ENCODE measurements around the gene ANKRD23. TPM values are rescaled to one million over a fixed set of nuclear protein-coding genes. Genes with fewer than 3 reads are reported as not detected.

Gene ANKRD23
- total RNA-seq, 6 experiments from 2014 or later = 0.71 to 1.8 (median 1.3) TPM

- Mint-ChIP-seq H3K27ac (peak overlapping the region; percentile 31), H3K4me3 (peak overlapping the region; percentile 67), H3K27me3 (ENCODE audit: insufficient read depth) (peaks cover 3% of the 10 kb centered on the region), H3K4me1 (ENCODE audit: low read depth) (peaks cover 16% of the 10 kb centered on the region), H3K9me3 (no peaks in the 10 kb centered on the region), H3K36me3 (ENCODE audit: low read depth) (no peaks in the 10 kb centered on the region; the same call in 1 of the 2 replicates)
- no peak for DNase-seq
- TF ChIP-seq CTCF (IDR thresholded peaks at IDR 0.05) = no peak
Observed at GRCh38 chr2:96859099-96859649, 15.4 kb upstream of the ANKRD23 start.

GRCh38 chr2:96857667-96858372, 14.0 kb upstream of the ANKRD23 start, which contains the start of gene ANKRD39:
Gene ANKRD39, minus strand, starts transcription at chr2:96858016. Its CDS starts 29 bp downstream, at chr2:96857987.
- peak within 1 kb of the TSS; percentile 38 for H3K27ac Mint-ChIP-seq
- peak; percentile 81 for TF ChIP-seq CTCF (IDR thresholded peaks at IDR 0.05)

GRCh38 chr2:96856776-96857666, 13.2 kb upstream of the ANKRD23 start:
- Mint-ChIP-seq H3K27ac (peak overlapping the region; percentile 38), H3K4me1 (ENCODE audit: low read depth) (peaks cover 16% of the 10 kb centered on the region), H3K4me3 (peak overlapping the region; percentile 88), H3K9me3 (no peaks in the 10 kb centered on the region), H3K36me3 (ENCODE audit: low read depth) (peaks cover 10% of the 10 kb centered on the region), H3K27me3 (ENCODE audit: insufficient read depth) (peaks cover 3% of the 10 kb centered on the region)
- peak; percentile 27 for DNase-seq
- no peak for TF ChIP-seq CTCF (IDR thresholded peaks at IDR 0.05)

More at GRCh38 chr2:96857667-96858372, 14.0 kb upstream of the ANKRD23 start, which contains the start of gene ANKRD39:
- Mint-ChIP-seq H3K9me3 (no peaks in the 10 kb centered on the region), H3K36me3 (ENCODE audit: low read depth) (peaks cover 6% of the 10 kb centered on the region), H3K27me3 (ENCODE audit: insufficient read depth) (peaks cover 3% of the 10 kb centered on the region), H3K4me1 (ENCODE audit: low read depth) (peaks cover 16% of the 10 kb centered on the region), H3K4me3 (peak within 1 kb of the TSS; percentile 88)
- DNase-seq = peak; percentile 97

GRCh38 chr2:96853321-96853720, 9.5 kb upstream of the ANKRD23 start:
- TF ChIP-seq CTCF (IDR thresholded peaks at IDR 0.05) = no peak
- peaks cover 10% of the 10 kb centered on the region for H3K36me3 Mint-ChIP-seq (ENCODE audit: low read depth)
- H3K9me3 Mint-ChIP-seq = no peaks in the 10 kb centered on the region
- no peaks in the 10 kb centered on the region; the same call in 1 of the 2 replicates for H3K27me3 Mint-ChIP-seq (ENCODE audit: insufficient read depth)
- H3K4me1 Mint-ChIP-seq (ENCODE audit: low read depth) = peaks cover 16% of the 10 kb centered on the region
- H3K27ac Mint-ChIP-seq = no peak overlapping the region
- H3K4me3 Mint-ChIP-seq = no peak overlapping the region
- DNase-seq = no peak

- H3K4me3 Mint-ChIP-seq = no peak overlapping the region
- DNase-seq = no peak
- no peak for TF ChIP-seq CTCF (IDR thresholded peaks at IDR 0.05)
- peaks cover 16% of the 10 kb centered on the region for H3K4me1 Mint-ChIP-seq (ENCODE audit: low read depth)
- H3K27me3 Mint-ChIP-seq (ENCODE audit: insufficient read depth) = no peaks in the 10 kb centered on the region; the same call in 1 of the 2 replicates
- H3K27ac Mint-ChIP-seq = no peak overlapping the region
- no peaks in the 10 kb centered on the region for H3K9me3 Mint-ChIP-seq
- H3K36me3 Mint-ChIP-seq (ENCODE audit: low read depth) = peaks cover 10% of the 10 kb centered on the region
Observed at GRCh38 chr2:96852667-96853066, 8.8 kb upstream of the ANKRD23 start.
